GM18507 (cell line): ENCODE results near the gene TCF20.
A peak's percentile ranks its signal among the peaks of the same experiment; 100 is the strongest.

Experiments used
- DNase-seq: peaks from one replicate; pipeline ENCODE4 v3.0.0; 2011; ENCODE audit warnings: low read depth; ENCODE audit not compliant: insufficient read length; ENCODE audit errors: extremely low spot score
- FAIRE-seq: peaks from 2 replicates; lab custom pipeline; 2011; peaks lifted over from hg19 to GRCh38; lab: Jason Lieb, UNC

The TCF20 gene

GRCh38 chr22:42268852-42269410 is 1.5 kb downstream of the TCF20 start:
- FAIRE-seq (peak; percentile 44), DNase-seq (no peak)

- DNase-seq: no peak
- FAIRE-seq: no peak
Measured at GRCh38 chr22:42265321-42265720, 5.1 kb downstream of the TCF20 start.

DNA sequence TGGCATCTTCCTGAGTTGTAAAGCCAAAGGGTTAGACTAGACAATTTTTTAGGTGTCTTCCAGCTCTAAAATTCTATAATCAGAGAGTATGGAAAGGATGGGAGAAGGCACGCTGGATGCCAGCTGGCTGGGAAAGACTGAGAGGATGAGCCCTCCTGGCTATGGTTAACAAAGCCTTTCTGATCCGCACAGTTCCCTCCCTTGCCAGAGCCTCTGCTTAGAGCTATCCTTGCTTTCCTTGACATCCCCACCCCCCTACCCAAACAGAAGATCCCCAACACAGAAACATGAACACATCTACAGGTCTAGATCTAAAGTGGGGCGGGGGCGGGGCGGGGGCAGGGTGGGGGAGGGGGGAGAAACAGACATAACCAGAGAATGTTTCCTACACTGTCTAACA is 6.5 kb downstream of the TCF20 start:
- DNase-seq (no peak), FAIRE-seq (no peak)

- no peak for DNase-seq
- peak; percentile 78 for FAIRE-seq
Measured at GRCh38 chr22:42262964-42263363, 7.5 kb downstream of the TCF20 start.

DNA sequence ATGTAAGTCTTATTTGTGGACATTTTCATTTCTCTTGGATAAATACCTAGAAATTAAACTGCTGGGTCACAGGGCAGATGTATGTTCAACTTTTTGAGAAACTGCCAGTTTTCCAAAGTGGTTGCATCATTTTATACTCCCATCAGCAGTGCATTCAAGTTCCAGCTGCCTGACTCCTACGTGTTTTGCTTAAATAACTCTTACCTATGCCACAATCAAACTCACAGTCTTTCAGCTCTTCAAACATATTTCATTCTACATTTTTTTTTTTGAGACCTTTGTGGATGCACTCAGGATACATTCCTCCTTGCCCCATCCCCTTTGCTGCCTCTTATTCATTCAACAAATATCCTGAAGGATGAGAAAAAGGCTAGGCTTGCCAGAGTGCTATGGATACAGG is 9.2 kb downstream of the TCF20 start:
- no peak for DNase-seq

DNA sequence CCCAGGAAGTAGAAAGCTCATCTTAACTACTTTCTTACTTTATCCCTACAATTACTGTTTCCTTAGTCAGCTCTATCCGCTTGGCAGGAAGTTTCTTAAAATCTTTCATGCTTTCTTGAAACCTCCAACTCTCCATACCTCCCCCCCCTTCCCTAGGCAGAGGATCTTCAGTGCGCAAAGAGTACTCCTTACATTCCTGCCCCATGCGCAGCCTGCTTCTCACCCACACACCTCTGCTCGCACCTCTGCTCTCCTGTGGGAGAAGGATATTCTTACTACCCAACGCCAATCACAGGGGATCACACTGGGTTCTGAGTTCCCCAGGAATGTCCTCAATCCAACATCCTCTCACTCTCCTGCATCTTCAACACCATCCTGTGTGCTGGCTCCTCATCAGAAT is 12.3 kb downstream of the TCF20 start:
- no peak for DNase-seq
- no peak for FAIRE-seq

More for the DNA sequence above, 9.2 kb downstream of the TCF20 start:
- no peak for FAIRE-seq

DNA sequence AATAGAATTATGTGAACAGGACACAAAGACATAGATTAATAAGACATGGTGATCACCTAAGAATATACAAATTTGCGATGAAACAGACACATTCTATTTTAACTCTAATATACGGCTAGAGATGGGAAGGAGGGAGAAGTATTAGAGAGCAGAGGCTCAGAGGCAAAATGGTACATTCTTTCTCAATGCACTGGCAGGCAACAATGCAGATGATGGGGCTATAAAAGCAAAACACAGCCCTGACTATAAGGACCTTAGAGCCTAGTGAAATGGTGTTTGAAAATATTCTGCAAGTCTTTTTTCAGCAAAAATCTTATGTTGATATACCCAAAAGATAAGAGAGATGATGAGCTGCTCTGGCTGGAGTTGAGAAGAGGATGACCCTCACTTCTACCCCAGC is 13.1 kb downstream of the TCF20 start:
- FAIRE-seq (no peak), DNase-seq (no peak)

DNA sequence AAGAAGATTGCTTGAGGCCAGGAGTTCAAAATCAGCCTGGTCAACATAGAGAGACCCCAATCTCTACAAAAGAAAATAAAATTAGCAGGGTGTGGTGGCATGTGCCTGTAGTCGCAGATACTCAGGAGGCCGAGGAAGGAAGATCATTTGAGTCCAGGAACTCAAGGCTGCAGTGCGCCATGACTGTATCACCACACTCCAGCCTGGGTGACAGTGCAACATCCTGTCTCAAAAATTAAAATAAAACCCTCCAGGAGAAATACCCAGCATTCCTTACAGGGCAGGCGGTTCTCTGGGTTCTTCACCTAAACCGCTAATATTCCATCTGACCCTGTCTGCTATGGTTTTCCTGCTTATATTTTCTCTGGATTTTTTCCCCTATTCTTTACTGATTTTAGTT is 13.5 kb downstream of the TCF20 start:
- DNase-seq: no peak
- no peak for FAIRE-seq

DNA sequence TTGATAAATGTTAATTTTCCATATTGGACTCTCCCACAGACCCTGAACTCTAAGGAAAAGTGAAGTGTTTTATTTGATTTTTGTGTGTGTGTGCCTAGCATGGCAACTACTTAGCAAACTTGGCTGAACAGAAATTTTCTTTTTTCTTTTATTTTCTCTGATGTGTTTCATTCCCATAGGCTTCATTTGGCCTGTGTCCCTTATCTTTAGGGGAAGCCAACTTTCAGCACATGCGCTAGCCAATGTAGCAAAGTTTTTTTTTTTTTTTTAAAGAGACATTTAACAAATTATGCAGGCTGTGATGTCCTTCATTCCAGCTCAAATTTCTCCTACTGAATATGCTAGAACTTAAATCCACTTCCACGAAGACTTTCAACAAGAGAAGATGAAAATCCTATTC is 14.2 kb downstream of the TCF20 start:
- DNase-seq (no peak), FAIRE-seq (no peak)

GRCh38 chr22:42249831-42250230 is 20.6 kb downstream of the TCF20 start:
- FAIRE-seq (no peak), DNase-seq (no peak)

GRCh38 chr22:42248995-42249394 is 21.5 kb downstream of the TCF20 start:
- DNase-seq (no peak), FAIRE-seq (no peak)

DNA sequence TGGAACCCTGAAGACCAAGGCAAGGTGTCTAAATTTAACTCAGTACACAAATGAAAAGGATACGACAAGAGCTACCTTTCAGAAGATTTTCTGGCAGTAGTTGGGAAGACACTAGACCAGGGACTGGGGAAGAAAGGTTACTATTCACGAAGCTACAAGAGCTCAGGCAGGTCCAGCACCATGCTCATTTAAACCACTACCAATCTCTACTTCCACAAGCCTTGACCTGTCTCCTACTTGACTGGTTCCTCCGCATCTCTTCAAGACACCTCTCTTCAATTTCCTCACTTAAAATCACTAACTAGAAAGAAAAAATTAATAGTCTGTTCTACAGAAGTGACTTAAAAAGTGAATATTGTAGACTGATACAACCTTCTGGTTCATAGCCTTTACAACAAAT is 22.9 kb downstream of the TCF20 start:
- no peak for FAIRE-seq
- no peak for DNase-seq

GRCh38 chr22:42243802-42244060 is 26.7 kb downstream of the TCF20 start:
- DNase-seq (no peak), FAIRE-seq (no peak)

DNA sequence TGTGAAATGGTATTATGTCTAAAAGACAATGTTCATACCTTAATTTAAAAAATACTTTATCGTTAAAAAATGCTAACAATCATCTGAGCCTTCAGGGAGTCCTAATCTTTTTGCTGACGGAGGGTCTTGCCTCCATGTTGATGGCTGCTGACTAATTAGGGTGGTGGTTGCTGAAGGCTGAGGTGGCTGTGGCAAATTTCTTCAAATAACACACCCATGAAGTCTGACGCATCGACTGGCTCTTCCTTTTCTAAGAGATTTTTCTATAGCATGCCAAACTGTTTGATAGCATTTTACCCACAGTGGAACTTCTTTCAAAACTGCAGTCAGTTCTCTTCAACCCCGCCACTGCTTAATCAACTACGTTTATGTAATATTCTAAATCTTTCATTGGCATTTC is 33.6 kb downstream of the TCF20 start:
- DNase-seq: no peak
- FAIRE-seq: no peak

DNA sequence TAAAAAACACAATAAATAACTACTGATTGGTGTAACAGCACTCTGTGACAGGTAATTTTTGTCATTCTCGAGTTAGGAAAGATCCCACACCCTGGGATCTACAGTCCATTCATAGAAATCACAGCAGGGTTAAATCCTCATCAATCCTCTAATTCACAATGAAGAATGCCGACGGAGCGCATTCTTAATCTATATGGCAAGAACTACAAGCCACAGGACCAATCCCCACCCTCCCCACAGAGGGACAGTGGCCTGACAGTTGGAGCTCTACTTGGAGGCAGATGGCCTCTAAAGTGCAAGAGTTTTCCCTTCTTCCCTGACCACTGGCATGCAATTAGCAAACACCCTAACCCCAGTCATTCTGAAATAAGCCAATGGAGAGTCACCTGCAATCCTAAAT is 34.2 kb downstream of the TCF20 start:
- no peak for DNase-seq
- FAIRE-seq: no peak

- FAIRE-seq: peak; percentile 36
- DNase-seq: no peak
Measured at GRCh38 chr22:42233879-42234278, 36.6 kb downstream of the TCF20 start.

- FAIRE-seq: no peak
Measured at GRCh38 chr22:42231929-42232328, 38.5 kb downstream of the TCF20 start.

DNA sequence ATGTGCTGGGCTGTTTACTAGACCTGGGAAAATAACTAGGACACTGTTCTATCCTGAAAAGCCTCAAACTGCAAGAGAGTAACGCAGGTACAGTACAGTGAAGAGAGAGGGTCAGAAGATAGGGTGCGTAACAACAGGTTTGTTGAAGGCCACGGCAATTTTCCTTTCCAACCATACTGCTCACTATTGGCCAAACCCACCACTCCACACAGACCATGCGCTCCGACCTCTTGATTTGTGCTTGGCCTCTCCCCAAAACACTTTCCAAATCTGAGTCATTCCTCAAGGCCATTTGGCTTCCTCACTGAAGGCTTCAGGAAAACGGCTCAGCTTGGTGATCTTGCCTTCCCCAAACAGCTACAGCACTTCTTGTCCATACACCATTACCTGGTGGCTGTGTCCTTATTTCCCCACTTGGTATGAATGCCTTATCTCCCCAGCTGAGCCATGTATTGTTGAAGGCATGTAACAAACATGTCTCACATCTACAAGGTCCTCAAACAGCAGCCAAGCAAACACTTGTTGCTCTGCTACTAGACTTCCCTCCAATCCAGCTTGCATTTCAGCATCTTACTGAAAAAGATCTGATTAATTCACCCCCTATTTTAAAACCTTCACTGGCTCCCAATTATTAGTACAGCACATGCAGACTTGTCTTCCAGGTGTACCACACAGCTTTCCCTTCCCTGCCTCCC is 40.9 kb downstream of the TCF20 start:
- FAIRE-seq: no peak

More at GRCh38 chr22:42231929-42232328, 38.5 kb downstream of the TCF20 start:
- DNase-seq: no peak

DNA sequence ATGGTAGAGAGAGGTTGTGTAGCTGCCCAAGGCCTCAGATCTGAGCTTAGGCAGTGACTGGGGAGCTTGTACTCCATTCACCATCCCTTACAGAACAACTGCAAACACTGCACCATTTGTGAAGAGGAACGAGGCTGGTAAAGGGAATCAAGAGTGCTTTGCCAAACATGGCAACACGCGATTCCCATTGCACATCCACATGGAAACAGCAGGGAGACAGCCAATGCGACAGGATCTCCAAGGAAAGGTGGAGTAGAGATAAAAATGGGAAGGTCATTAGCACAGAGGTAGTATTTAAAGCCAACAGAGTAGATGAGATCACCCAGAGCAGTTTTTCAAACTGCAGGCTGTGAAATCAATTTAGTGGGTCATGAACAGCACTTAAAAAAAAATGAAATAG is 42.0 kb downstream of the TCF20 start:
- DNase-seq: no peak
- no peak for FAIRE-seq

More for the DNA sequence above, 40.9 kb downstream of the TCF20 start:
- DNase-seq: no peak

GRCh38 chr22:42227435-42227834 is 43.0 kb downstream of the TCF20 start:
- no peak for FAIRE-seq

DNA sequence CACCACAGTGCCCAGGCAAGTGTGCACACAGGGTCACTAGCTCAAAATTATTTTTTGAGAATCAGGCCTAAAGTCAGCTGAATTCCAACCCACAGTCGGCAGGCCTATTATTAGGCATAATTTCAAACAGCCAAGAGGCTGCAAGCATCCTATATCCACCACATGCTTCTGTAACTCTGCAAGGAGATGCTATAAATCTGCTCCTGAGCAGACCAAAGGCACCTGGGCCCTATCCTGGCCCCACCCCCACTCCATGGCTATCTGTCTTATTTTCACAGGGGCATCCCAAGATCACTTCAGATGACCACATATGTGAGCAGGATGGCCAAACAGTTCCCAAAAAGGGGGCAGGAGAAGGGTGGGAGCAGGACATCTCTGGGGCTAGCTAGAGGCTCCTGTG is 44.6 kb downstream of the TCF20 start:
- DNase-seq (no peak), FAIRE-seq (no peak)

More at GRCh38 chr22:42227435-42227834, 43.0 kb downstream of the TCF20 start:
- no peak for DNase-seq

GRCh38 chr22:42222140-42222539 is 48.3 kb downstream of the TCF20 start:
- DNase-seq (no peak), FAIRE-seq (peak; percentile 78)
